ENCODE data around the gene APBB1.
A peak's percentile ranks its signal among the peaks of the same experiment; 100 is the strongest.

Gene APBB1

GRCh38 chr11:6419009-6419631 is at the start of gene APBB1:
APBB1 (minus strand) TSS chr11:6419094; CDS start chr11:6411347, 7,747 bp downstream.
- peak; percentile 74 to 84 for DNase-seq
- TF ChIP-seq POLR2A (IDR thresholded peaks at IDR 0.05; ENCODE audit: low read length) (no peak), GATA1 (IDR thresholded peaks at IDR 0.05; ENCODE audit: low read depth, low read length) (no peak)

DNA sequence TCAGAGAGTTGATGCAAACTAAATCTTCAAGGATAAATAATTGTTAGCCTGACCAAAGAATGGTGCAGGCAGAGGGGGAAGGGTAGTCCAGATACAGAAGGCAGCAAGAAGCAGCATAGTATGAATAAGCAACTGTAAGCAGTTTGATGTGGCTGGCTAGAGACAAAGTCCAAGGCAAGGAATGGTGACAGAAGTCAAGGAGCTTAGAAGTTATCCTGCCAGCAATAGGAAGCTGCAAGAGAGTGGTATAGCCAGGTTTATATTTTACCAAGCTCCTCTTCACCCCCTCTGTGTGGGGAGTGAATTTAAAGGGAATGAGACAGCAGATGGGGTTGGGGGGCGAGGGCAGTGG is 40.2 kb upstream of the APBB1 start:
- no peak for TF ChIP-seq GATA1 (IDR thresholded peaks at IDR 0.05; ENCODE audit: low read depth, low read length)
- no peak for TF ChIP-seq POLR2A (IDR thresholded peaks at IDR 0.05; ENCODE audit: low read length)
- no peak for DNase-seq

DNA sequence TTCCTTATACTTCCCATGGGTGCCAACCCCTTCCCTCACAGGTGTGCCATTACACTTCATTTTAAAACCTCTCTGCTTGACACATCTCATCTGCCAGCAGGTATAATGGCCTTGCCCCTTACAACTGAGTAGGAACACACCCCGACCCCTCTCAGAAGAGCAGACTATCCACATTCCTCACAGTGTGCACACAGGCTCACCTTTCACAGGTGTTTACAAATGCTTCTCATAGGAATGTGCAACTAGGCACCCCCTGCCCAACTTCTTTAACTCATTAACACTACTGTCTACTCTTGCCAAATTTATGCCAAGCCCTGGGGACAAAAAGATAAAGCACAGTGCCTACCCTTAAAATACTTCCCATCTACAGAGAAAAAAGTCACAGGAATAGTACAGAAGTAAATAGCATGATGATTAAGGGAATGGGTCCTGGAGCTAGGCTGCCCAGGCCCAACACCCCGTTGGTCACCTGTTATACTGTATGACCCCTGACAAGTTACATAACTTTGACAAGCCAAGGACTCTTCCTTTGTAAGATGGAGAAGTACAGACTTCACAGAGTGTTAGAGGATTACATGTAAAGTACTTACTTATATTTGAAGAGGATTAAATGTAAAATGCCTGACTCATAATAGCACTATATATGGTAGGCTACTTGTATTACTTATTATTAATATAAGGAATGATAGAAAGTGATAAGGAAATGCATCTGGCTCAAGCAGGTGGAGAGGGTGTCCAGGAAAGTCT is 39.6 kb upstream of the APBB1 start:
- DNase-seq: no peak
- TF ChIP-seq POLR2A (IDR thresholded peaks at IDR 0.05; ENCODE audit: low read length): no peak
- no peak for TF ChIP-seq GATA1 (IDR thresholded peaks at IDR 0.05; ENCODE audit: low read depth, low read length)

DNA sequence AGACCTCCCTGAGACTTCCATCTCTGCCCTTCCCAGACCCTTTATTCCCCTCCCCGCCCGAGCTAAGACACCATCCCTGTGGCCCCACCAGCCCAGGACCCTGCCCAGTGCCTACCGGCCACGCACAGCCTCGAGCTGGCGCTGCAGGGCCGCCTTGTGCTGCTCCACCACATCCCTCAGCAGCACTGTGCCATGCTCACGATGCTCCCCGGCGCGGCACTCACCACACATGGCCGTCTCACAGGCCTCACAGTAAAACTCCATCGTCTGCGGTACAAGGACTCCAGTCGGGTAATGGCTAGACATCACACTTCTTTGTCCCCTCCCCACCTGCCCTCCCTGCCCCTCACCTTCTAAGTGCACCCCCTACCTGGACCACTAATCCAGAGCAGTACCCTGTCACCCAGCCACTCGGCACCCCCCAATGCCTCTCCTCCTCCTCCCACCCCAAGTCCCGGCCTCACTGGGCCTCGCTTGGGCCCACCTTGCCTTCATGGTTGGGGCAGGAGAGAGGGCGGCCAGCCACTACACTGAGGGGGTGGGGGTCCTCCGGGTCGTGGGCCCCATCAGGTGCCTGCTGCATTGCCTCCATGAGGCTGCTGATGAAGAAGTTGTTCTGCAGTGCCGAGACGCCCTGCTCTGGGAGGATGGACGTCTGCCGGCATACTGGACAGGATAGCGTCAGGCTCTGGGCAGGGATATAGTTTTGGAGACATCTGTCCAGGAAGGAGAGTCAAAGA is 38.9 kb upstream of the APBB1 start:
- DNase-seq: no peak
- TF ChIP-seq GATA1 (IDR thresholded peaks at IDR 0.05; ENCODE audit: low read depth, low read length): no peak
- no peak for TF ChIP-seq POLR2A (IDR thresholded peaks at IDR 0.05; ENCODE audit: low read length)

DNA sequence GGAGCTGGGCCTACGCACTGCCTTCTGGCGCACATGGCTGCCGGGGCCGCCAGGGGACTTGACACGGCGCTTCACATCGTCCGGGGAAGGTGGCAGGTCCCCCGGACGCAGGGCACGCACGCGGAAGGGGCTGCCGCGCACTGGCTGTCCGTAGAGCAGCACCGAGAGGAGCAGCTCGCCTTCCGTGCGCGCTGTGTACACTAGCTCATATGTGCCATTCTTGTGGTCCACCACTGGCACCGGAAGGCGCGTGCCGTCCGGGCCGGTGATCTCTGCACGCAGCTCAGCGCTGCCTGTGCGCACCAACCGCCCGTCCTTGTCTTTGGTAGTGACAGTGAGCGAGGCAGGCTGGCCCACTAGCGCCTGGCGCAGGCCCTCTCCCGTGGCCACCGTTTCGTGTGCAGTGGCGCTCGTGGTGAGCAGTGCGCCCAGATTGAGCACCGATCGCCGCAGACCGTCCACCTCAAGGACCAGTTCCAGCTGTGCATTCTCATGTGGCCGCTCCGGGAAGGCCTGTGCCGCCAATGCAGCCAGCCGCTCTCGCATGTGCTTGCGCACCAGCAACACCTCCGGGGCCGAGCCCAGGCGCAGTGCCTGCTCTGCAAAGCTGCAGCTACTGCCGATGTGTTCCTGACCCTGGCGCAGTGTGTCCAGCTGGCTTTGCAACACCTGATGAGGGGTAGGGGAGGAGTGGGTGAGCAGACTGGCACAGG is 37.6 kb upstream of the APBB1 start:
- DNase-seq: no peak
- TF ChIP-seq GATA1 (IDR thresholded peaks at IDR 0.05; ENCODE audit: low read depth, low read length) (no peak), POLR2A (IDR thresholded peaks at IDR 0.05; ENCODE audit: low read length) (no peak)

DNA sequence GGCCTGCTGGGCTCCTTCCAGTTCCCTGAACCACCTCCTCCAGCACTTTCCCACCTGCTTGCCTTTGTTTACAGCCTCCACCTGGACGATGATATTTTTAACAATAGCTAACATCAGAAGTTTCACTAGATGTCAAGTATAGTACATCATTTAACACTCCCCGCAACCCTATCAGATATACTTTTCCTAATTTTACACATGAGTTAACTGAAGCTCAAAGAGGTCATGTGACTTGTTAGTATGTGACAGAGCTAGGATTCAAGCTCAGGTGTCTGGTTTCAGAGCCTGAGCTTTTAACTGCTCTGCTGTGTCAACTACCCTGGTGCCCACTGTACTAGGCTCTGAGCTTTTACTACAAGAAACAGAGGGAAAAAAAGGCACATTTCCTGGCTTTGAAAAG is 36.2 kb upstream of the APBB1 start:
- no peak for TF ChIP-seq POLR2A (IDR thresholded peaks at IDR 0.05; ENCODE audit: low read length)
- TF ChIP-seq GATA1 (IDR thresholded peaks at IDR 0.05; ENCODE audit: low read depth, low read length): no peak
- DNase-seq: no peak

DNA sequence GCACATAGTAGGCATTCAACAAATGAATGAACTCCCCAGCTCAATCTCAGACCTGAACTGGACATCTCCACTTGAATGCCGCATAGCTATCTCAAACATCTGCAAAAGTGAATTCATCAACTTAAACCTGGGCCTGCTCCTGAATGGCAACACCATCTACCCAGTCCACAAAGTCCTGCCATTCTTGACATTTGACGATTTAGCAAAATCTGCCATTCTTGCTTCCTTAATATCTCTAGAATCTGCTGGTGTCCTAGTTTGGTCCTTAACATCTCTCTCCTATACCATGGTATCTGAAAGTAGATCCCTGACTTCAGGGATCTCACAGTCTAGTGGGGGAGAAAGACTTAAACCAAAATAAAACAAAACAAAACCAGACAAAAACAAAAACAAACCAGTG is 34.3 kb upstream of the APBB1 start:
- DNase-seq: no peak
- TF ChIP-seq GATA1 (IDR thresholded peaks at IDR 0.05; ENCODE audit: low read depth, low read length) (no peak), POLR2A (IDR thresholded peaks at IDR 0.05; ENCODE audit: low read length) (no peak)

GRCh38 chr11:6452219-6452618 is 33.3 kb upstream of the APBB1 start:
- DNase-seq: no peak
- no peak for TF ChIP-seq POLR2A (IDR thresholded peaks at IDR 0.05; ENCODE audit: low read length)
- TF ChIP-seq GATA1 (IDR thresholded peaks at IDR 0.05; ENCODE audit: low read depth, low read length): no peak

DNA sequence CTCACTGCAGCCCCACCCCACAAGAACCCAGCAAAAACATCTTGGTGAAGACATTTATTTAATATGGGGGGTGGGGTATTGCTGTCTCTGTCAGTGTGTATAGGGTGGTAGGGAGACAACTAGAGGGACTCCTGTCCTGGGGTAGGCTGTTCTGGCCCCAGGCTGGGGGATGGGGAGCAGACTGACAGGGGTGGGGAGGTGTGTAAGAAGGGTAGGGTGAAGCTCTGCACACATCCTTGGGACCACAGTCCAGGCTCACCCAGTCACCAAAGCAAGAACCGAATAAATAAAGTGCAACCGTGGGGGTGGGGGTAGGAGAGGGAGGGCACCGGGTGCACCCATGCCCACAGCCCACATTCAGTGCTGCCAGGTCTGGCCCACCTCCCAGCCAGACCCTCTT is 29.7 kb upstream of the APBB1 start:
- TF ChIP-seq POLR2A (IDR thresholded peaks at IDR 0.05; ENCODE audit: low read length) (no peak), GATA1 (IDR thresholded peaks at IDR 0.05; ENCODE audit: low read depth, low read length) (no peak)
- DNase-seq: no peak

- no peak for TF ChIP-seq POLR2A (IDR thresholded peaks at IDR 0.05; ENCODE audit: low read length)
- no peak for TF ChIP-seq GATA1 (IDR thresholded peaks at IDR 0.05; ENCODE audit: low read depth, low read length)
- DNase-seq: peak; percentile 57 to 73
Measured at GRCh38 chr11:6443269-6444003, 24.5 kb upstream of the APBB1 start.

DNA sequence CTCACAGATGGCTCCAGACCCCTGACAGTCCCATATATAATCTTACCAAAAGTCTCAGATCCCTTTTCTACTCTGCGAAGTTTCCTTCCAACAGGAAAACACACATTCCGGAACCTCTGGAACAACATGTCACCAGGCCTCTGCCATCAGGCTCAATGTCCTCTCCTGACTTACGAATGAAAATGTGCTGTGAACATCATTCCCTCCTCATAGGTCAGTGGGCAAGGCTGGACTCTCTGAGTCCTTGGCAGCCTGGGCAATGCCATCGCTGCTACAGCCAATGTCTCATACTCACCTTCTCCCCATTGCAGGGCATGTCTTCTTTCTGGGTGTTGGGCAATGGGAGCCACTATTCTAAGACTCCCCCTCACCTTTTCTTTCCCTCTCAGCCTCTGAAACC is 23.5 kb upstream of the APBB1 start:
- no peak for DNase-seq

GRCh38 chr11:6440906-6441358 is 22.0 kb upstream of the APBB1 start, which contains the start of gene HPX:
HPX (minus strand) TSS chr11:6440987; CDS start chr11:6440963, 24 bp downstream.
- DNase-seq: no peak
- no peak for TF ChIP-seq GATA1 (IDR thresholded peaks at IDR 0.05; ENCODE audit: low read depth, low read length)
- TF ChIP-seq POLR2A (IDR thresholded peaks at IDR 0.05; ENCODE audit: low read length): no peak

More for the DNA sequence above, 23.5 kb upstream of the APBB1 start:
- TF ChIP-seq GATA1 (IDR thresholded peaks at IDR 0.05; ENCODE audit: low read depth, low read length) (no peak), POLR2A (IDR thresholded peaks at IDR 0.05; ENCODE audit: low read length) (no peak)

- DNase-seq: peak; percentile 77 to 80
- TF ChIP-seq GATA1 (IDR thresholded peaks at IDR 0.05; ENCODE audit: low read depth, low read length) (no peak), POLR2A (IDR thresholded peaks at IDR 0.05; ENCODE audit: low read length) (no peak)
Measured at GRCh38 chr11:6438979-6439571, 20.2 kb upstream of the APBB1 start.
